Suprapubic skin (tissue), 4 donors: Measurements from ENCODE around the gene LCE1F. TPM values are rescaled to one million over a fixed set of nuclear protein-coding genes. Genes with fewer than 3 reads are reported as not detected.

Source experiments
- DNase-seq, 2 donors: peaks; one replicate each; pipeline ENCODE4 v3.0.0-alpha.2; 2019; ENCODE audit warnings: low spot score in 2 of 2
- H3K27ac ChIP-seq: fragments of 200-600 bp; sonication (generic); one replicate; pipeline ENCODE4 v1.5.1; 2019
- H3K27me3 ChIP-seq: fragments of 200-600 bp; sonication (generic); one replicate; pipeline ENCODE4 v1.5.1; 2019
- H3K36me3 ChIP-seq: fragments of 200-600 bp; sonication (generic); one replicate; pipeline ENCODE4 v1.5.1; 2019
- H3K4me1 ChIP-seq: fragments of 200-600 bp; sonication (generic); one replicate; pipeline ENCODE4 v1.5.1; 2019
- H3K4me3 ChIP-seq: fragments of 200-600 bp; sonication (generic); one replicate; pipeline ENCODE4 v1.5.1; 2019; ENCODE audit warnings: mild to moderate bottlenecking
- H3K9me3 ChIP-seq: fragments of 200-600 bp; sonication (generic); one replicate; pipeline ENCODE4 v1.5.1; 2019
- EP300 ChIP-seq: sonication (generic); formaldehyde crosslinking; IDR thresholded peaks from one replicate; pipeline ENCODE4 v1.6.1; 2017; ENCODE audit warnings: antibody characterized with exemption
- POLR2A ChIP-seq, 2 donors: fragments of 450-650 bp; IDR thresholded peaks; one replicate each; pipeline ENCODE4 v1.6.1; 2017; ENCODE audit warnings: antibody characterized with exemption in 2 of 2, mild to moderate bottlenecking in 2 of 2, moderate library complexity in 2 of 2
- POLR2AphosphoS5 ChIP-seq, 3 donors: sonication (generic); formaldehyde crosslinking; IDR thresholded peaks; one replicate each; pipeline ENCODE4 v1.6.1; 2017; ENCODE audit warnings: antibody characterized with exemption in 3 of 3
- WGBS: methylation state at CpG from one replicate; pipeline ENCODE4 v1.1.5; 2018; 5-methylcytosine and 5-hydroxymethylcytosine counted together
- total RNA-seq, 4 donors: library from RNA; depleted of rRNA; stranded (reverse); fragments of >200 nt; gene quantifications; one replicate each; pipeline ENCODE4 v1.1.0, GENCODE V29; 2016
- TF ChIP-seq, protein P1 (sequence below), 2 donors: fragments of 200-600 bp in 1 of 2; fragments of 450-650 bp in 1 of 2; sonication (generic) in 1 of 2; IDR thresholded peaks; one replicate each; pipeline ENCODE4 v1.5.1; 2016 to 2019; ENCODE audit warnings: antibody characterized with exemption in 2 of 2, mild to moderate bottlenecking in 1 of 2, moderate library complexity in 1 of 2

Gene LCE1F
- total RNA-seq, 4 donors from 2014 or later: 23.4 to 71.3 (median 42.8) TPM; not detected in 1

DNA sequence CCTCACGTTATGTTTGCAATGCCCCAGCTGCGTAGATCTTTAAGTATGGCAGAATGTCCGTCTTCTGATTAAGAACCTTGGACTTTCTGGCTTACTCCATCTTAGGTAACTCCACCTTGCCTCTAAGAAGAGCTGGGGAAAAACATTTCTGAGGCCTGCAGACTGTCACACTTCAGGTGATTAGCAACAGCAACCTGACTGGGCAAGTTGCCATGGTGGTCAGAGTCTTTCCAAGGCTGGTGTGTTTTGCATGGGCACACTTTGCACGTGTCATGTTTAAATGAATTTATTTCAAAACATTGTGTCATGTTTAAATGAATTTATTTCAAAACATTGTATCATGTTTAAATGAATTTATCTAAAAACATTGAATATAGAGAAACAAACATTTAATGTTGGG, 16.3 kb upstream of the LCE1F start:
- Histone ChIP-seq H3K4me1 (peaks cover 24% of the 10 kb centered on the region), H3K27ac (no peak overlapping the region), H3K36me3 (no peaks in the 10 kb centered on the region), H3K9me3 (no peaks in the 10 kb centered on the region), H3K4me3 (no peak overlapping the region), H3K27me3 (no peaks in the 10 kb centered on the region)
- no peak for TF ChIP-seq POLR2A (IDR thresholded peaks at IDR 0.05)
- TF ChIP-seq POLR2AphosphoS5 (IDR thresholded peaks at IDR 0.05): no peak
- TF ChIP-seq, protein P1, sequence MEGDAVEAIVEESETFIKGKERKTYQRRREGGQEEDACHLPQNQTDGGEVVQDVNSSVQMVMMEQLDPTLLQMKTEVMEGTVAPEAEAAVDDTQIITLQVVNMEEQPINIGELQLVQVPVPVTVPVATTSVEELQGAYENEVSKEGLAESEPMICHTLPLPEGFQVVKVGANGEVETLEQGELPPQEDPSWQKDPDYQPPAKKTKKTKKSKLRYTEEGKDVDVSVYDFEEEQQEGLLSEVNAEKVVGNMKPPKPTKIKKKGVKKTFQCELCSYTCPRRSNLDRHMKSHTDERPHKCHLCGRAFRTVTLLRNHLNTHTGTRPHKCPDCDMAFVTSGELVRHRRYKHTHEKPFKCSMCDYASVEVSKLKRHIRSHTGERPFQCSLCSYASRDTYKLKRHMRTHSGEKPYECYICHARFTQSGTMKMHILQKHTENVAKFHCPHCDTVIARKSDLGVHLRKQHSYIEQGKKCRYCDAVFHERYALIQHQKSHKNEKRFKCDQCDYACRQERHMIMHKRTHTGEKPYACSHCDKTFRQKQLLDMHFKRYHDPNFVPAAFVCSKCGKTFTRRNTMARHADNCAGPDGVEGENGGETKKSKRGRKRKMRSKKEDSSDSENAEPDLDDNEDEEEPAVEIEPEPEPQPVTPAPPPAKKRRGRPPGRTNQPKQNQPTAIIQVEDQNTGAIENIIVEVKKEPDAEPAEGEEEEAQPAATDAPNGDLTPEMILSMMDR (IDR thresholded peaks at IDR 0.05): no peak
- no peak for TF ChIP-seq EP300
- 77% methylated on average over 4 of the region's 4 CpGs for WGBS
- no peak for DNase-seq

DNA sequence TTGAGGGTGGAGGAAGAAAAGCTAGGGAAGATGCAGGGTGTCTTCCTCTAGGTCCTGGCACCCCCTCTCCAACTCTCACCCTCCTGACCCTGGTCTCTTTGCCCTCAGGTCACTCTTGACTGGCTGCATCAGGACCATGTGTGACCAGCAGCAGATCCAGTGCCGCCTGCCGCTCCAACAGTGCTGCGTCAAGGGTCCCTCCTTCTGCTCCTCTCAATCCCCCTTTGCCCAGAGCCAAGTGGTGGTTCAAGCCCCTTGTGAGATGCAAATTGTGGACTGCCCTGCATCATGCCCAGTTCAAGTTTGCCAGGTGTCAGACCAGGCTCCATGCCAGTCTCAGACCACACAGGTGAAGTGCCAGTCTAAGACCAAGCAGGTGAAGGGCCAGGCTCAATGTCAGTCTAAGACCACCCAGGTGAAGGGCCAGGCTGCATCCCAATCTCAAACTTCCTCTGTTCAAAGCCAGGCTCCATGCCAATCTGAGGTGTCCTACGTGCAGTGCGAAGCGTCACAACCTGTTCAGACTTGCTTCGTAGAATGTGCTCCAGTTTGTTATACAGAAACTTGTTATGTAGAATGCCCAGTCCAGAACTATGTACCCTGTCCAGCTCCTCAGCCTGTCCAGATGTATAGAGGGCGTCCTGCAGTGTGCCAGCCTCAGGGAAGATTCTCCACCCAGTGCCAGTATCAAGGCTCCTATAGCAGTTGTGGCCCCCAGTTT, 15.3 kb upstream of the LCE1F start:
- no peak for TF ChIP-seq POLR2AphosphoS5 (IDR thresholded peaks at IDR 0.05)
- no peak for TF ChIP-seq EP300
- TF ChIP-seq, protein P1 (IDR thresholded peaks at IDR 0.05): no peak
- TF ChIP-seq POLR2A (IDR thresholded peaks at IDR 0.05): no peak
- WGBS: 87% methylated on average over 8 of the region's 8 CpGs
- DNase-seq: no peak
- H3K4me3 ChIP-seq: no peak overlapping the region
- H3K27ac ChIP-seq: no peak overlapping the region
- no peaks in the 10 kb centered on the region for H3K36me3 ChIP-seq
- H3K27me3 ChIP-seq: no peaks in the 10 kb centered on the region
- no peaks in the 10 kb centered on the region for H3K9me3 ChIP-seq
- peaks cover 24% of the 10 kb centered on the region for H3K4me1 ChIP-seq

DNA sequence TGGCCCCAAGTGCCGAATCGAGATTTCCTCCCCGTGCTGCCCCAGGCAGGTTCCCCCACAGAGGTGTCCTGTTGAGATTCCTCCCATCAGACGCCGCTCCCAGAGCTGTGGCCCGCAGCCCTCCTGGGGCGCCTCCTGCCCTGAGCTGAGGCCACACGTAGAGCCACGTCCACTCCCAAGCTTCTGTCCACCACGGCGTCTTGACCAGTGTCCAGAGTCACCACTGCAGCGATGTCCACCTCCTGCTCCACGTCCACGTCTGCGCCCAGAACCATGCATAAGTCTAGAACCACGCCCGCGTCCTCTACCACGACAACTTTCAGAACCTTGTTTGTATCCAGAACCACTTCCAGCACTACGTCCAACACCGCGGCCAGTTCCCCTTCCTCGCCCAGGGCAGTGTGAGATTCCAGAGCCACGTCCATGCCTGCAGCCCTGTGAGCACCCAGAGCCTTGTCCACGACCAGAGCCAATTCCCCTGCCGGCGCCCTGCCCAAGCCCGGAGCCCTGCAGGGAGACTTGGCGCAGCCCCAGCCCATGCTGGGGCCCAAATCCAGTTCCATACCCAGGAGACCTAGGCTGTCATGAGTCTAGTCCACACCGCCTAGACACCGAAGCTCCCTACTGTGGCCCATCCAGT, 14.3 kb upstream of the LCE1F start:
- TF ChIP-seq EP300 (no peak), POLR2AphosphoS5 (IDR thresholded peaks at IDR 0.05) (no peak), POLR2A (IDR thresholded peaks at IDR 0.05) (no peak)
- TF ChIP-seq, protein P1 (IDR thresholded peaks at IDR 0.05): no peak
- H3K4me3 ChIP-seq: no peak overlapping the region
- peaks cover 24% of the 10 kb centered on the region for H3K4me1 ChIP-seq
- WGBS: 86% methylated on average over 31 of the region's 31 CpGs
- no peaks in the 10 kb centered on the region for H3K36me3 ChIP-seq
- DNase-seq: no peak
- H3K27ac ChIP-seq: no peak overlapping the region
- no peaks in the 10 kb centered on the region for H3K9me3 ChIP-seq
- no peaks in the 10 kb centered on the region for H3K27me3 ChIP-seq

DNA sequence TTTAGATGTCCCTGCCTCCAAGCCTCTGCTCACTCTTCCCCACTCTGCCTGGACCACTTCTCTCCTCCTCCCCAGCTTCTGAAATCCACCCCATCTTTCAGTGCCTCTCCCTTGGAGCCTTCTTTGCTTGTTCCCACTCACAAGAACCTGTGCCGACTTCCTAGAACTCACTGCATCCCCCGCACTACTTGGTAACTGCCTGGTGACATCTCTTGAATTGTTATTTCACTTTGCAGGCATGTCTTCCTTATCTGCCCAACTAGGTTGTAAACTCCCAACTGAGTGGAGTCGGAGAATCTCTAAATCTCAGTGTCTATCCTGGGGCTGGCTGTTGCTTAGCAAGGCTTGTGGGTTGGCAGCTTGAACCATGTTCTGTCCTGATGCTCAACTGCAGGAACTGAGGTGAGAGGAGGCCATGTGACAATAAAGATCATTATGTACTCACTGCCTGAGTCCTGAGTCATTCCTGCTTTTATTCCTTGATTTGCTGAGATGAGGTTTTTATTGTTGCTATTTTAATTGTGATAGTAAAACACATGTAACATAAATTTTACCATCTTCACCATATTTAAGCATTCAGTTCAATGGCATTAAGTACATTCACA, 13.2 kb upstream of the LCE1F start:
- no peak overlapping the region for H3K4me3 ChIP-seq
- WGBS: 77% methylated on average over 3 of the region's 3 CpGs
- DNase-seq: no peak
- H3K27me3 ChIP-seq: no peaks in the 10 kb centered on the region
- H3K9me3 ChIP-seq: no peaks in the 10 kb centered on the region
- H3K36me3 ChIP-seq: no peaks in the 10 kb centered on the region
- H3K4me1 ChIP-seq: peaks cover 22% of the 10 kb centered on the region
- no peak overlapping the region for H3K27ac ChIP-seq
- TF ChIP-seq POLR2A (IDR thresholded peaks at IDR 0.05) (no peak), EP300 (no peak), POLR2AphosphoS5 (IDR thresholded peaks at IDR 0.05) (no peak)
- TF ChIP-seq, protein P1 (IDR thresholded peaks at IDR 0.05): no peak
